Panc1 (cell line): ENCODE measurements around the gene DDX52. TPM values are rescaled to one million over a fixed set of nuclear protein-coding genes. Genes with fewer than 3 reads are reported as not detected.

Experiments
- ATAC-seq: fragments of 200-7000 bp; cut with Tn5 transposase; 2 replicates; pipeline ENCODE4 v1.9.1; 2020; ENCODE audit warnings: mild to moderate bottlenecking, moderate library complexity
- BruUV-seq: library from RNA; stranded (reverse); fragments of 400-500 nt; replicated peaks from 2 replicates; lab custom pipeline; 2021; lab: Mats Ljungman, UMichigan
- CTCF ChIA-PET: fragments of 300-600 bp; sonication (Branson Sonifier 250); formaldehyde crosslinking; loops from one replicate; lab custom pipeline; 2022; ENCODE audit warnings: antibody characterized with exemption; lab: Charles Lee
- POLR2A ChIA-PET: fragments of 300-600 bp; sonication (Branson Sonifier 250); formaldehyde crosslinking; loops from one replicate; lab custom pipeline; 2022; ENCODE audit warnings: antibody characterized with exemption; lab: Charles Lee
- DNase-seq: peaks from one replicate; pipeline ENCODE4 v3.0.0-alpha.2; 2010; ENCODE audit warnings: low read depth, low spot score
- H3K27ac ChIP-seq: 2 replicates; pipeline ENCODE4 v1.5.1; 2011; ENCODE audit warnings: mild to moderate bottlenecking, low read length, inconsistent platforms
- H3K27me3 ChIP-seq: fragments of 200-500 bp; sonication (Bioruptor generic); 2 replicates; pipeline ENCODE4 v1.6.0; 2014; ENCODE audit warnings: low read length, inconsistent platforms; ENCODE audit not compliant: control insufficient read depth, insufficient read depth
- H3K36me3 ChIP-seq: fragments of 200-500 bp; sonication (Bioruptor generic); 2 replicates; pipeline ENCODE4 v1.5.1; 2014; ENCODE audit warnings: inconsistent platforms, mild to moderate bottlenecking, low read length, moderate library complexity; ENCODE audit not compliant: control insufficient read depth, insufficient read depth
- H3K4me1 ChIP-seq: 2 replicates; pipeline ENCODE4 v1.5.1; 2011; ENCODE audit warnings: inconsistent platforms, mild to moderate bottlenecking, low read length, moderate library complexity; ENCODE audit not compliant: control insufficient read depth, insufficient read depth
- H3K4me3 ChIP-seq, 2 experiments: 2 replicates each; pipeline ENCODE4 v1.5.1; 2011 to 2012; ENCODE audit warnings: low read depth in 2 of 2, low read length in 2 of 2, mild to moderate bottlenecking in 2 of 2, inconsistent platforms in 1 of 2, moderate library complexity in 1 of 2
- H3K9me3 ChIP-seq: fragments of 200-500 bp; sonication (Bioruptor generic); 2 replicates; pipeline ENCODE4 v1.5.1; 2014; ENCODE audit warnings: low read depth, mild to moderate bottlenecking, inconsistent platforms, low read length, moderate library complexity; ENCODE audit not compliant: control insufficient read depth, insufficient read depth
- POLR2AphosphoS5 ChIP-seq: IDR thresholded peaks from 2 replicates; pipeline ENCODE4 v1.6.1; 2012; ENCODE audit warnings: mild to moderate bottlenecking, low read depth, low read length, moderate library complexity
- SIN3A ChIP-seq: IDR thresholded peaks from 2 replicates; pipeline ENCODE4 v1.6.1; 2012; ENCODE audit warnings: low read depth, mild to moderate bottlenecking, low read length, moderate library complexity, borderline replicate concordance; ENCODE audit not compliant: insufficient read depth
- TCF7L2 ChIP-seq: IDR thresholded peaks from 2 replicates; pipeline ENCODE4 v1.6.1; 2011; ENCODE audit warnings: mild to moderate bottlenecking, low read depth, low read length, inconsistent platforms
- in situ Hi-C: cut with HindIII; loops from 2 replicates; pipeline ENCODE4 v1.10.0; 2016; ENCODE audit warnings: low sequenced_read_pairs, low pct_unique_long_range_greater_than_20kb
- intact Hi-C: fragments of 100-400 bp; cut with micrococcal nuclease; formaldehyde crosslinking; loops from one replicate; pipeline ENCODE4 v1.10.0; 2022; ENCODE audit not compliant: unreplicated experiment
- total RNA-seq: library from RNA; stranded (reverse); gene quantifications from one replicate; pipeline ENCODE4 v1.2.1, GENCODE V29; 2021; ENCODE audit not compliant: unreplicated experiment
- TF ChIP-seq, protein P1 (sequence below): fragments of 450-650 bp; IDR thresholded peaks from 2 replicates; pipeline ENCODE4 v1.5.1; 2017; ENCODE audit warnings: mild to moderate bottlenecking
- TF ChIP-seq, protein P2 (sequence below), 2 experiments: IDR thresholded peaks; 2 replicates each; pipeline ENCODE4 v1.6.1; 2011 to 2012; ENCODE audit warnings: low read depth in 2 of 2, control low read depth in 1 of 2, low read length in 1 of 2, mild to moderate bottlenecking in 1 of 2, moderate library complexity in 1 of 2; ENCODE audit not compliant: insufficient read depth in 1 of 2

DDX52 gene
- total RNA-seq, 1 experiment from 2014 or later: 16.5 TPM

DNA sequence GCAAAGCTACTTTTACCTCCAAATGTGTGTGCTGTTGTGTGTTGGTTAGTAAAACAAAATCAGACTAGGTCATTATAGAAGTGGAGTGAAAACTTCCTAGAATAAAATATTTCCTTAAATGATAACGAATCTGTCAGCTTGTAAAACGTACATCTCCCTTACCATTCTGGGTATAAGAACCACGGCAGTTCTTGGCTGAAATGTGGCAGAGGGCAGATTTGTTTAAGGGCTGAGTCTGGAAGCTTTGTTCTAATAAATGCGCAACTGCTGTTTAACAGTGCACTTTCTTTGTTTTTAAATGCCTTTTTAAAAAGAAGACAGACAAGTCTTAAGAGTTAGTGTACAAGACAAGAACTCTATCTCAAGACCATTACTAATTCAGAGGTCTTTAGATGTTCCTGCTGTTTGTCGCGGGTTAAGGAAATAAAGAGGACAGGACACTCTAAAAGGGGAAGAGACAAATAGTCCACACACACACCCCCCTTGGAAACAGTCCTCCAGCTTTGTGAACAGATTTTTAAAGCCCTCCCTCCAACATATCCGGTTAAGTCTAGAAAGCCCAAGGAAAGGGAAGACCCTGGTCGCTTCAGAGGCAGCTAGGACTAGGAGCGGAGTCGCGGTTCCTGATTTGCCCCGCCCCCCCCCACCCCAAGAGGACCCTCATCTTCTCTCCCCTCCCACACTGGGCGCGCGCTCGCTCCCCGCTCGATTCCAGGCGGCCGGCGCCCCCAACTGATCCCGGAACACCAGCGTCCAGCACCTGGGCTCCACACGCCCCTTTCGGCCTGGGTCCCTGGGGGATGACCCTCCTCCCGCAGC is 34.7 kb downstream of the DDX52 start:
- Histone ChIP-seq H3K27me3 (no peaks in the 10 kb centered on the region), H3K36me3 (no peaks in the 10 kb centered on the region; the same call in 1 of the 2 replicates), H3K4me3 (peak overlapping the region; percentile 66 to 75), H3K9me3 (no peaks in the 10 kb centered on the region), H3K27ac (peak overlapping the region; percentile 82), H3K4me1 (peaks cover 6% of the 10 kb centered on the region)
- intact Hi-C loops: no loop called here
- peak; percentile 50 for ATAC-seq
- no peak for DNase-seq
- in situ Hi-C loops: no loop called here
- ChIA-PET POLR2A (interaction anchor here (0.6 kb wide), 1 partner anchor 380 kb away, joined by 10 read pairs; no protein-coding TSS in a partner anchor), CTCF (no interaction called here)
- TSS peak; percentile 74 for BruUV-seq
- TF ChIP-seq POLR2AphosphoS5 (no peak), SIN3A (no peak), TCF7L2 (no peak)
- TF ChIP-seq, protein P1, sequence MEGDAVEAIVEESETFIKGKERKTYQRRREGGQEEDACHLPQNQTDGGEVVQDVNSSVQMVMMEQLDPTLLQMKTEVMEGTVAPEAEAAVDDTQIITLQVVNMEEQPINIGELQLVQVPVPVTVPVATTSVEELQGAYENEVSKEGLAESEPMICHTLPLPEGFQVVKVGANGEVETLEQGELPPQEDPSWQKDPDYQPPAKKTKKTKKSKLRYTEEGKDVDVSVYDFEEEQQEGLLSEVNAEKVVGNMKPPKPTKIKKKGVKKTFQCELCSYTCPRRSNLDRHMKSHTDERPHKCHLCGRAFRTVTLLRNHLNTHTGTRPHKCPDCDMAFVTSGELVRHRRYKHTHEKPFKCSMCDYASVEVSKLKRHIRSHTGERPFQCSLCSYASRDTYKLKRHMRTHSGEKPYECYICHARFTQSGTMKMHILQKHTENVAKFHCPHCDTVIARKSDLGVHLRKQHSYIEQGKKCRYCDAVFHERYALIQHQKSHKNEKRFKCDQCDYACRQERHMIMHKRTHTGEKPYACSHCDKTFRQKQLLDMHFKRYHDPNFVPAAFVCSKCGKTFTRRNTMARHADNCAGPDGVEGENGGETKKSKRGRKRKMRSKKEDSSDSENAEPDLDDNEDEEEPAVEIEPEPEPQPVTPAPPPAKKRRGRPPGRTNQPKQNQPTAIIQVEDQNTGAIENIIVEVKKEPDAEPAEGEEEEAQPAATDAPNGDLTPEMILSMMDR: no peak
- TF ChIP-seq, protein P2, sequence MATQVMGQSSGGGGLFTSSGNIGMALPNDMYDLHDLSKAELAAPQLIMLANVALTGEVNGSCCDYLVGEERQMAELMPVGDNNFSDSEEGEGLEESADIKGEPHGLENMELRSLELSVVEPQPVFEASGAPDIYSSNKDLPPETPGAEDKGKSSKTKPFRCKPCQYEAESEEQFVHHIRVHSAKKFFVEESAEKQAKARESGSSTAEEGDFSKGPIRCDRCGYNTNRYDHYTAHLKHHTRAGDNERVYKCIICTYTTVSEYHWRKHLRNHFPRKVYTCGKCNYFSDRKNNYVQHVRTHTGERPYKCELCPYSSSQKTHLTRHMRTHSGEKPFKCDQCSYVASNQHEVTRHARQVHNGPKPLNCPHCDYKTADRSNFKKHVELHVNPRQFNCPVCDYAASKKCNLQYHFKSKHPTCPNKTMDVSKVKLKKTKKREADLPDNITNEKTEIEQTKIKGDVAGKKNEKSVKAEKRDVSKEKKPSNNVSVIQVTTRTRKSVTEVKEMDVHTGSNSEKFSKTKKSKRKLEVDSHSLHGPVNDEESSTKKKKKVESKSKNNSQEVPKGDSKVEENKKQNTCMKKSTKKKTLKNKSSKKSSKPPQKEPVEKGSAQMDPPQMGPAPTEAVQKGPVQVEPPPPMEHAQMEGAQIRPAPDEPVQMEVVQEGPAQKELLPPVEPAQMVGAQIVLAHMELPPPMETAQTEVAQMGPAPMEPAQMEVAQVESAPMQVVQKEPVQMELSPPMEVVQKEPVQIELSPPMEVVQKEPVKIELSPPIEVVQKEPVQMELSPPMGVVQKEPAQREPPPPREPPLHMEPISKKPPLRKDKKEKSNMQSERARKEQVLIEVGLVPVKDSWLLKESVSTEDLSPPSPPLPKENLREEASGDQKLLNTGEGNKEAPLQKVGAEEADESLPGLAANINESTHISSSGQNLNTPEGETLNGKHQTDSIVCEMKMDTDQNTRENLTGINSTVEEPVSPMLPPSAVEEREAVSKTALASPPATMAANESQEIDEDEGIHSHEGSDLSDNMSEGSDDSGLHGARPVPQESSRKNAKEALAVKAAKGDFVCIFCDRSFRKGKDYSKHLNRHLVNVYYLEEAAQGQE (IDR thresholded peaks at IDR 0.05; ENCODE audit: insufficient read depth in 1 of 2, low read depth in 2 of 2, low read length in 1 of 2): no peak

DNA sequence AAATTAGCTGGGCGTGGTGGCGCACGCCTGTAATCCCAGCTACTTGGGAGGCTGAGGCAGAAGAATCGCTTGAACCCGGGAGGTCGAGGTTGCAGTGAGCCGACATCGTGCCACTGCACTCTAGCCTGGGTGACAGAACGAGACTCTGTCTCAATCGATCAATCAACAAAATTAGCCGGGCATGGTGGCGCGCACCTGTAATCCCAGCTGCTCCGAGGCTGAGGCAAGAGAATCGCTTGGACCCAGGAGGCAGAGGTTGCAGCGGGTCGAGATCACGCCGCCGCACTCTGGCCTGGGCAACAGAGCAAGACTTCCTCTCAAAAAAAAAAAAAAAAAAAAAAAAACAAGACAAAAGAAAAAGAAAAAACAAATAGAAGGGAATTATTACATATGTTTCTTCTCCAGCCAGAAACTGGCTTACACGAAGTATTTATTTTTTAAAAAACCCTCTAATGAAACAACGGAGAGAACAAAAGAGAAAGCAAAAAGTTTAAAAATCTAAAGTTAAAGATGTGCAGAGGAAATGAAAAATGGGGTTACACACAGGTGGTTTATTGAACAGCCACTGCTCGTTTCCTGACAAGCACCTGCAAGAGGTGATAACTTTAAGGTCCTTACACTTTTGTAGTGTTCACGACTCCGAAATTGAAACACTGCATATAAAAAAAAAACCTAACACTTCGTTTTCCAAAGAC is 35.5 kb downstream of the DDX52 start:
- no peak for ATAC-seq
- BruUV-seq: no TSS peak
- TF ChIP-seq, protein P2 (IDR thresholded peaks at IDR 0.05; ENCODE audit: insufficient read depth in 1 of 2, low read depth in 2 of 2, low read length in 1 of 2): no peak
- TF ChIP-seq, protein P1: no peak
- TF ChIP-seq SIN3A (no peak), POLR2AphosphoS5 (no peak), TCF7L2 (no peak)
- H3K27me3 ChIP-seq: no peaks in the 10 kb centered on the region
- no peak for DNase-seq
- peak overlapping the region; percentile 82 for H3K27ac ChIP-seq
- peak overlapping the region; percentile 66 to 75; a peak in 3 of 4 replicates for H3K4me3 ChIP-seq
- POLR2A ChIA-PET: no interaction called here
- peaks cover 6% of the 10 kb centered on the region for H3K4me1 ChIP-seq
- H3K36me3 ChIP-seq: no peaks in the 10 kb centered on the region; the same call in 1 of the 2 replicates
- CTCF ChIA-PET: no interaction called here
- in situ Hi-C loops: no loop called here
- no peaks in the 10 kb centered on the region for H3K9me3 ChIP-seq
- intact Hi-C loops: no loop called here
